DMS114 treated with DMSO at 0.1 percent for 48 hours (cell line): ENCODE results near the gene C4orf50.

Source experiments
- DNase-seq: peaks from one replicate; lab custom pipeline; 2025; ENCODE audit not compliant: unreplicated experiment; lab: John Stamatoyannopoulos, UW

Gene C4orf50

GRCh38 chr4:5973033-5973432, 45.2 kb downstream of the C4orf50 start:
- no peak for DNase-seq

GRCh38 chr4:5972571-5972970, 45.7 kb downstream of the C4orf50 start:
- DNase-seq: no peak

GRCh38 chr4:5971078-5971450, 47.2 kb downstream of the C4orf50 start:
- DNase-seq: no peak

GRCh38 chr4:5970381-5971077, 47.7 kb downstream of the C4orf50 start:
- no peak for DNase-seq

GRCh38 chr4:5969777-5970176, 48.5 kb downstream of the C4orf50 start:
- no peak for DNase-seq

GRCh38 chr4:5969336-5969735, 48.9 kb downstream of the C4orf50 start:
- no peak for DNase-seq

- DNase-seq: no peak
These were observed 50.0 kb downstream of the C4orf50 start for GRCh38 chr4:5968246-5968645.

- no peak for DNase-seq
These were observed 50.4 kb downstream of the C4orf50 start for GRCh38 chr4:5967783-5968182.

GRCh38 chr4:5965225-5965624, 53.0 kb downstream of the C4orf50 start:
- no peak for DNase-seq

GRCh38 chr4:5964030-5964429, 54.2 kb downstream of the C4orf50 start:
- no peak for DNase-seq

- no peak for DNase-seq
These were observed 54.6 kb downstream of the C4orf50 start for GRCh38 chr4:5963611-5964010.

- no peak for DNase-seq
These were observed 55.8 kb downstream of the C4orf50 start for GRCh38 chr4:5962416-5962815.

- no peak for DNase-seq
These were observed 57.9 kb downstream of the C4orf50 start for GRCh38 chr4:5960252-5960880.

- no peak for DNase-seq
These were observed 58.8 kb downstream of the C4orf50 start for GRCh38 chr4:5959211-5959982.

- DNase-seq: no peak
These were observed 60.0 kb downstream of the C4orf50 start for GRCh38 chr4:5958199-5958735.

GRCh38 chr4:5957076-5957475, 61.2 kb downstream of the C4orf50 start:
- no peak for DNase-seq

GRCh38 chr4:5956285-5957021, 61.8 kb downstream of the C4orf50 start:
- no peak for DNase-seq

- DNase-seq: no peak
These were observed 62.4 kb downstream of the C4orf50 start for GRCh38 chr4:5955856-5956255.

GRCh38 chr4:5955201-5955821, 62.9 kb downstream of the C4orf50 start:
- no peak for DNase-seq

GRCh38 chr4:5954056-5954760, 64.0 kb downstream of the C4orf50 start:
- DNase-seq: no peak
